Body of pancreas (tissue), 4 donors: ENCODE measurements around the gene SCN5A. TPM values are rescaled to one million over a fixed set of nuclear protein-coding genes. Genes with fewer than 3 reads are reported as not detected.
A peak's percentile ranks its signal among the peaks of the same experiment; 100 is the strongest.

ENCODE experiments used
- ATAC-seq: fragments of 150-250 bp; one replicate; pipeline ENCODE4 v1.9.1; 2016
- DNase-seq, 4 donors: peaks; one replicate each; pipeline ENCODE4 v3.0.0-alpha.2; 2019
- H3K27ac ChIP-seq, 4 donors: fragments of 200-600 bp; sonication (generic); 1 replicate in 3 of 4; 2 replicates in 1 of 4; pipeline versions ENCODE4 v1.5.1 to v1.6.1; 2016 to 2019; ENCODE audit warnings: mild to moderate bottlenecking in 1 of 4, mixed read lengths in 1 of 4, moderate library complexity in 1 of 4
- H3K27me3 ChIP-seq, 2 donors: fragments of 200-600 bp; sonication (generic); one replicate each; pipeline ENCODE4 v1.6.0; 2016; ENCODE audit warnings: mild to moderate bottlenecking in 1 of 2
- H3K36me3 ChIP-seq, 2 donors: fragments of 200-600 bp; sonication (generic); replicated peaks in 1 of 2; 2 replicates each; pipeline ENCODE4 v1.5.1; 2016; ENCODE audit warnings: low read depth in 2 of 2; ENCODE audit not compliant: insufficient read depth in 1 of 2
- H3K4me1 ChIP-seq: fragments of 200-600 bp; sonication (generic); one replicate; pipeline ENCODE4 v1.6.0; 2016
- H3K4me3 ChIP-seq, 2 donors: fragments of 200-600 bp; sonication (generic); 1 replicate in 1 of 2; 2 replicates in 1 of 2; pipeline ENCODE4 v1.5.1; 2016 to 2019
- H3K9me3 ChIP-seq, 3 donors: fragments of 200-600 bp; sonication (generic); 1 replicate in 2 of 3; 2 replicates in 1 of 3; pipeline ENCODE4 v1.5.1; 2016
- POLR2A ChIP-seq, 3 donors: fragments of 450-650 bp; IDR thresholded peaks; one replicate each; pipeline ENCODE4 v1.6.1; 2016; ENCODE audit warnings: antibody characterized with exemption in 3 of 3, mild to moderate bottlenecking in 2 of 3
- WGBS, 2 donors: methylation state at CpG; one replicate each; pipeline ENCODE4 v1.1.5; 2017; 5-methylcytosine and 5-hydroxymethylcytosine counted together
- intact Hi-C: fragments of 100-400 bp; cut with DNase I; formaldehyde crosslinking; loops from one replicate; pipeline ENCODE4 v1.15.1; 2023
- total RNA-seq, 2 donors: library from RNA; depleted of rRNA; stranded (reverse); fragments of >200 nt; gene quantifications; one replicate each; pipeline ENCODE4 v1.1.0, GENCODE V29; 2016
- TF ChIP-seq, protein P1 (sequence below), 7 experiments: fragments of 450-650 bp in 4 of 7; fragments of 200-600 bp in 3 of 7; sonication (generic) in 3 of 7; IDR thresholded peaks; one replicate each; pipeline ENCODE4 v1.5.1; 2016 to 2019; ENCODE audit warnings: antibody characterized with exemption in 7 of 7

The SCN5A gene
- total RNA-seq, 2 donors from 2014 or later = 0.26 TPM; not detected in 1

- 69 to 70% methylated on average over 7 of the region's 7 CpGs for WGBS, 2 donors
- intact Hi-C loops = loop anchor here (10.0 kb wide), 1 partner anchor 129 kb away; no protein-coding TSS in a partner anchor
- Histone ChIP-seq H3K4me3 (no peak overlapping the region), H3K36me3 (no peaks in the 10 kb centered on the region), H3K27ac (no peak overlapping the region), H3K9me3 (no peaks in the 10 kb centered on the region), H3K27me3 (peaks cover 0 to 11% of the 10 kb centered on the region in 2 donors), H3K4me1 (peaks cover 17% of the 10 kb centered on the region)
- no peak for TF ChIP-seq POLR2A (IDR thresholded peaks at IDR 0.05)
- TF ChIP-seq, protein P1, sequence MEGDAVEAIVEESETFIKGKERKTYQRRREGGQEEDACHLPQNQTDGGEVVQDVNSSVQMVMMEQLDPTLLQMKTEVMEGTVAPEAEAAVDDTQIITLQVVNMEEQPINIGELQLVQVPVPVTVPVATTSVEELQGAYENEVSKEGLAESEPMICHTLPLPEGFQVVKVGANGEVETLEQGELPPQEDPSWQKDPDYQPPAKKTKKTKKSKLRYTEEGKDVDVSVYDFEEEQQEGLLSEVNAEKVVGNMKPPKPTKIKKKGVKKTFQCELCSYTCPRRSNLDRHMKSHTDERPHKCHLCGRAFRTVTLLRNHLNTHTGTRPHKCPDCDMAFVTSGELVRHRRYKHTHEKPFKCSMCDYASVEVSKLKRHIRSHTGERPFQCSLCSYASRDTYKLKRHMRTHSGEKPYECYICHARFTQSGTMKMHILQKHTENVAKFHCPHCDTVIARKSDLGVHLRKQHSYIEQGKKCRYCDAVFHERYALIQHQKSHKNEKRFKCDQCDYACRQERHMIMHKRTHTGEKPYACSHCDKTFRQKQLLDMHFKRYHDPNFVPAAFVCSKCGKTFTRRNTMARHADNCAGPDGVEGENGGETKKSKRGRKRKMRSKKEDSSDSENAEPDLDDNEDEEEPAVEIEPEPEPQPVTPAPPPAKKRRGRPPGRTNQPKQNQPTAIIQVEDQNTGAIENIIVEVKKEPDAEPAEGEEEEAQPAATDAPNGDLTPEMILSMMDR (IDR thresholded peaks at IDR 0.05) = no peak
- DNase-seq = no peak
- no peak for ATAC-seq
Observed at GRCh38 chr3:38653685-38654537, 4.4 kb upstream of the SCN5A start.

DNA sequence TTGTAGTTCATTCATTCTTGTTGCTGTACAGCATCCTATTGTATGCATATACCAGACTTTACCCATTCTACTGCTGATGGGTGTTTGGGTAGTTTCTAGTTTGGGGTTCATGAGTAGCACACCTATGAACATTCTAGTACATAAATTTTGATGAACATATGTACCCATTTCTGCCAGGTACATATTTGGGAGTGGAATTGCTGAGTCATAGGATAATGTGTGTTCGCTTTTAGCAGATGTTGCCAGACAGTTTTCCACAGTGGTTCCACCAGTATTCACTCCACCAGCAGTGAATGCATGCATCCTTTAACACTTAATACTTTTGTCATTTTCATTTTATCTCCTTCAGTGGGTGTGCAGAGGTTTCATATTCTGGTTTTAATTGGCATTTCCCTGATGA, 3.4 kb upstream of the SCN5A start:
- intact Hi-C loops = loop anchor here (10.0 kb wide), 1 partner anchor 128 kb away; no protein-coding TSS in a partner anchor
- Histone ChIP-seq H3K4me3 (no peak overlapping the region), H3K9me3 (no peaks in the 10 kb centered on the region), H3K36me3 (no peaks in the 10 kb centered on the region), H3K27ac (no peak overlapping the region), H3K4me1 (peaks cover 22% of the 10 kb centered on the region), H3K27me3 (peaks cover 0 to 12% of the 10 kb centered on the region in 2 donors)
- WGBS, 2 donors = 65 to 93% methylated on average over 1 of the region's 1 CpG
- TF ChIP-seq, protein P1 (IDR thresholded peaks at IDR 0.05) = no peak
- TF ChIP-seq POLR2A (IDR thresholded peaks at IDR 0.05) = no peak
- no peak for ATAC-seq
- DNase-seq = no peak

- intact Hi-C loops = loop anchor here (10.0 kb wide), 1 partner anchor 126 kb away; no protein-coding TSS in a partner anchor
- TF ChIP-seq, protein P1 (IDR thresholded peaks at IDR 0.05) = peak; percentile 75 to 98 (median 92)
- no peak for TF ChIP-seq POLR2A (IDR thresholded peaks at IDR 0.05)
- peak; percentile 73 to 76 (median 73) for DNase-seq
- ATAC-seq = peak; percentile 64
- H3K9me3 ChIP-seq = no peaks in the 10 kb centered on the region
- WGBS, 2 donors = 9 to 15% methylated on average over 19 of the region's 19 CpGs
- peaks cover 22% of the 10 kb centered on the region for H3K4me1 ChIP-seq
- no peaks in the 10 kb centered on the region for H3K36me3 ChIP-seq
- H3K4me3 ChIP-seq = no peak overlapping the region
- H3K27me3 ChIP-seq = peaks cover 0 to 12% of the 10 kb centered on the region in 2 donors
- H3K27ac ChIP-seq = no peak overlapping the region
Observed at GRCh38 chr3:38651153-38651789, 1.8 kb upstream of the SCN5A start.

- TF ChIP-seq, protein P1 (IDR thresholded peaks at IDR 0.05) = no peak
- TF ChIP-seq POLR2A (IDR thresholded peaks at IDR 0.05) = no peak
- no peaks in the 10 kb centered on the region for H3K9me3 ChIP-seq
- H3K4me1 ChIP-seq = peaks cover 22% of the 10 kb centered on the region
- ATAC-seq = no peak
- DNase-seq = no peak
- no peak overlapping the region for H3K27ac ChIP-seq
- no peaks in the 10 kb centered on the region for H3K36me3 ChIP-seq
- no peak overlapping the region for H3K4me3 ChIP-seq
- WGBS, 2 donors = 70 to 71% methylated on average over 14 of the region's 14 CpGs
- intact Hi-C loops = loop anchor here (10.0 kb wide), 1 partner anchor 126 kb away; no protein-coding TSS in a partner anchor
- H3K27me3 ChIP-seq = peaks cover 0 to 12% of the 10 kb centered on the region in 2 donors
Observed at GRCh38 chr3:38650248-38650951, 913 bp upstream of the SCN5A start.
